ENCODE measurements around the gene XCL2.
"Not testable (repeated sequence)": the region's sequence is repeated elsewhere in the genome, so short reads cannot be mapped to it uniquely, and the experiment has no call there.

XCL2 gene

DNA sequence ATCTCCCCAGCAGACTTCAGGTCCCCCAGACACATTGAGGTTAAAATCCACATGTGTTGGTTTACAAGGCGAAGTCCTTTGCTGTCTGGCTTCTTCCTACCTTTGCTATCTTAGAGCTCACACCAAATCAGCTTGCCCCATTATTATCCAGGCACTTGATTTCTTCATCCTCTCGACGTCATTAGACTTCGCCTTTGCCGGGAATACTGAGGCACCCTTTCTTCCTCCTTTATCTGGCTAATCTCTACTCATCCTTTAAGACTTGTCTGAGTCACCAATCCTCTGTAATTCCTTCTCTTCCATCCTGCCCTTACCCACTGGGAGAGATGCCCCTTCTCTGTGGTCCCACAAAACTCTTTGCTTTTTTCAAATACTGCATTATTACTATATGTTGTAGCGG, 9.2 kb upstream of the XCL2 start:
- TF ChIP-seq POLR2A (IDR thresholded peaks at IDR 0.05; ENCODE audit: extremely low read depth, insufficient read length) = no peak
- no peak for TF ChIP-seq MYC (IDR thresholded peaks at IDR 0.05; ENCODE audit: low read depth, low read length)
- TF ChIP-seq, protein P1, sequence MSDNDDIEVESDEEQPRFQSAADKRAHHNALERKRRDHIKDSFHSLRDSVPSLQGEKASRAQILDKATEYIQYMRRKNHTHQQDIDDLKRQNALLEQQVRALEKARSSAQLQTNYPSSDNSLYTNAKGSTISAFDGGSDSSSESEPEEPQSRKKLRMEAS (IDR thresholded peaks at IDR 0.05; ENCODE audit: low read depth, low read length) = no peak
- TF ChIP-seq CTCF (IDR thresholded peaks at IDR 0.05; ENCODE audit: low read depth, low read length) = no peak
- no peak for DNase-seq (ENCODE audit: low read depth)
- no peak overlapping the region for H3K4me3 ChIP-seq (ENCODE audit: low read depth, low read length)

- H3K4me3 ChIP-seq (ENCODE audit: low read depth, low read length) = no peak overlapping the region
- no peak for TF ChIP-seq MYC (IDR thresholded peaks at IDR 0.05; ENCODE audit: low read depth, low read length)
- TF ChIP-seq CTCF (IDR thresholded peaks at IDR 0.05; ENCODE audit: low read depth, low read length) = no peak
- TF ChIP-seq POLR2A (IDR thresholded peaks at IDR 0.05; ENCODE audit: extremely low read depth, insufficient read length) = no peak
- TF ChIP-seq, protein P1 (IDR thresholded peaks at IDR 0.05; ENCODE audit: low read depth, low read length) = no peak
- DNase-seq (ENCODE audit: low read depth) = no peak
Measured at GRCh38 chr1:168551688-168552087, 7.9 kb upstream of the XCL2 start.

- TF ChIP-seq CTCF (IDR thresholded peaks at IDR 0.05; ENCODE audit: low read depth, low read length) (no peak), POLR2A (IDR thresholded peaks at IDR 0.05; ENCODE audit: extremely low read depth, insufficient read length) (no peak), MYC (IDR thresholded peaks at IDR 0.05; ENCODE audit: low read depth, low read length) (no peak)
- TF ChIP-seq, protein P1 (IDR thresholded peaks at IDR 0.05; ENCODE audit: low read depth, low read length) = no peak
- DNase-seq (ENCODE audit: low read depth) = no peak
- H3K4me3 ChIP-seq (ENCODE audit: low read depth, low read length) = no peak overlapping the region
Measured at GRCh38 chr1:168550971-168551370, 7.2 kb upstream of the XCL2 start.

DNA sequence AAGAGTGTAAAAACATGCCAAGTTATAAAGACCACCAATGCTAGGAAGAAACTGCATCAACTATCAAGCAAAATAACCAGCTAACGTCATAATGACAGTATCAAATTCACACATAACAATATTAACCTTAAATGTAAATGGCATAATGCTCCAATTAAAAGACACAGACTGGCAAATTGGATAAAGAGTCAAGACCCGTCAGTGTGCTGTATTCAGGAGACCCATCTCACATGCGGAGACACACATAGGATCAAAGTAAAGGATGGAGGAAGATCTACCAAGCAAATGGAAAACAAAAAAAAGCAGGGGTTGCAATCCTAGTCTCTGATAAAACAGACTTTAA, 2.7 kb upstream of the XCL2 start:
- not testable (repeated sequence) for DNase-seq (ENCODE audit: low read depth); H3K4me3 ChIP-seq (ENCODE audit: low read depth, low read length)

GRCh38 chr1:168545678-168546552, 2.1 kb upstream of the XCL2 start:
- TF ChIP-seq CTCF (IDR thresholded peaks at IDR 0.05; ENCODE audit: low read depth, low read length) = peak; percentile 11
- DNase-seq (ENCODE audit: low read depth) = peak; percentile 46
- not testable (repeated sequence) for H3K4me3 ChIP-seq (ENCODE audit: low read depth, low read length)

DNA sequence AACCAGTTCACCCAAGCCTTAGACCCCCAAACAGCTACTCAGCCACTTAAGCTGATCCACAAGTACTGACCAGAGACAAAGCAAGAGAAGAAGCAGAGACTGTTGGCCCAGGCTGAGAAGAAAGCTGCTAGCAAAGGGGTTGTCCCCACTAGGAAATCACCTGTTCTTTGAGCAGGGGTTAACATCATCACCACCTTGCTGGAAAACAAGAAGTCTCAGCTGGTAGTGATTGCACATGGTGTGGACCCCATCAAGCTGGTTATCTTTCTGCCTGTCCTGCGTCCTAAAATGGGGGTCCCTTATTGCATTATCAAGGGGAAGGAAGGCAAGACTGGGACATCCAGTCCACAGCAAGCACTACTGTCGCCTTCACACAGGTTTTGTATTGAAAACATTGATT, 819 bp downstream of the XCL2 start:
- not testable (repeated sequence) for DNase-seq (ENCODE audit: low read depth); H3K4me3 ChIP-seq (ENCODE audit: low read depth, low read length)

DNA sequence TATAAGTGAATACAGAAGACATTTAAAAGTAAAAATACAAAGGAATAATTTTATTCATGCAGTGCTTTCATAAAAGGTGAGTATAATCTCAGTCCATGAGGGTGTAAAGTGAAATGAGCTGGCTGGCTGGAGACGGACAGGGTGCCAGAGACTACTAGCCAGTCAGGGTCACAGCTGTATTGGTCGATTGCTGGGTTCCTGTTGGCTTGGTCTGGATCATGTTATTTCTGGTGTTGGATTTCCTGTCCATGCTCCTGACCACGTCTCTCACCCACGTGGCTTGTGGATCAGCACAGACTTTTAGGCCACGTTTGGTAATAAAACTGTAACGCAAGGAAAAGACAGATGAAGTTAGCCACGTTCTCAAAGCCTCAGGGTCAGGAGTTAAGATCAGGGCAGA, 3.0 kb downstream of the XCL2 start:
- DNase-seq (ENCODE audit: low read depth) = not testable (repeated sequence)

GRCh38 chr1:168535536-168535935, 8.3 kb downstream of the XCL2 start:
- H3K4me3 ChIP-seq (ENCODE audit: low read depth, low read length) = peak overlapping the region; percentile 17

More for the DNA sequence above, 3.0 kb downstream of the XCL2 start:
- not testable (repeated sequence) for H3K4me3 ChIP-seq (ENCODE audit: low read depth, low read length)

More at GRCh38 chr1:168535536-168535935, 8.3 kb downstream of the XCL2 start:
- TF ChIP-seq MYC (IDR thresholded peaks at IDR 0.05; ENCODE audit: low read depth, low read length) (no peak), POLR2A (IDR thresholded peaks at IDR 0.05; ENCODE audit: extremely low read depth, insufficient read length) (no peak), CTCF (IDR thresholded peaks at IDR 0.05; ENCODE audit: low read depth, low read length) (no peak)
- TF ChIP-seq, protein P1 (IDR thresholded peaks at IDR 0.05; ENCODE audit: low read depth, low read length) = no peak
- peak; percentile 91 for DNase-seq (ENCODE audit: low read depth)

All from NB4 (cell line).